ENCODE data around the gene LNX1. TPM values are rescaled to one million over a fixed set of nuclear protein-coding genes. Genes with fewer than 3 reads are reported as not detected.

Gene LNX1
- total and polyA plus RNA-seq, 2 donors (not counting 3 experiments of a cell fraction or from before 2014, with no cell fraction given) = 0.72 to 1.3 TPM

- Histone ChIP-seq H3K4me2 (ENCODE audit: insufficient read depth, low read length) (no peak overlapping the region), H3K27ac (ENCODE audit: insufficient read depth, low read depth, low read length) (no peak overlapping the region), H3K4me1 (ENCODE audit: control insufficient read depth, extremely low read depth, insufficient read depth, low read length) (peaks cover 36% of the 10 kb centered on the region), H3K9me1 (replicated peaks; ENCODE audit: control insufficient read depth, extremely low read depth, insufficient read depth, low read length) (no peaks in the 10 kb centered on the region), H2AFZ (ENCODE audit: low read depth, low read length) (no peak overlapping the region), H3K27me3 (ENCODE audit: control insufficient read depth in 2 of 2, insufficient read depth in 2 of 2, low read length in 2 of 2) (no peaks in the 10 kb centered on the region), H3K36me3 (ENCODE audit: control insufficient read depth in 2 of 2, extremely low read depth in 1 of 2, insufficient read depth in 2 of 2, low read length in 2 of 2) (no peaks in the 10 kb centered on the region), H3K4me3 (replicated peaks in 1 of 3; ENCODE audit: insufficient read depth in 1 of 3, low read depth in 1 of 3, low read length in 3 of 3) (no peak overlapping the region), H3K79me2 (ENCODE audit: control insufficient read depth, insufficient read depth, low read length) (no peaks in the 10 kb centered on the region), H3K9me3 (replicated peaks; ENCODE audit: control insufficient read depth, insufficient read depth, low read length) (no peaks in the 10 kb centered on the region), H3K9ac (replicated peaks; ENCODE audit: extremely low read depth, insufficient read depth, low read length) (no peak overlapping the region), H4K20me1 (replicated peaks; ENCODE audit: control insufficient read depth, extremely low read depth, insufficient read depth, low read length) (no peaks in the 10 kb centered on the region)
- ChIA-PET CTCF (interaction anchor here (0.8 to 1.8 kb wide), 3 partner anchors 16 to 659 kb away, joined by 3 to 5 read pairs (median 5); partner anchors contain the start of gene LNX1), POLR2A (no interaction called here)
- BruUV-seq (replicated peaks) = no TSS peak
- dilution Hi-C loops (cut with MboI; ENCODE audit: extremely low pct_ligation_motif_present, low sequenced_read_pairs) (no loop called here), intact Hi-C loops (cut with micrococcal nuclease) (no loop called here)
- no peak for DNase-seq (ENCODE audit: low read depth, low spot score)
- no peak for TF ChIP-seq POLR2AphosphoS5 (IDR thresholded peaks at IDR 0.05; ENCODE audit: insufficient read depth, low read depth, low read length)
- TF ChIP-seq CTCF (IDR thresholded peaks at IDR 0.05; ENCODE audit: extremely low read depth in 1 of 2, insufficient read depth in 1 of 2, low read depth in 1 of 2, low read length in 2 of 2) = no peak
- TF ChIP-seq MYC (IDR thresholded peaks at IDR 0.05; ENCODE audit: low read depth, low read length) = no peak
- no peak for TF ChIP-seq FOS (IDR thresholded peaks at IDR 0.05; ENCODE audit: borderline replicate concordance, insufficient read depth, low read length)
- no peak for TF ChIP-seq MAX (IDR thresholded peaks at IDR 0.05; ENCODE audit: insufficient read depth, insufficient read length)
- no peak for TF ChIP-seq GATA2 (IDR thresholded peaks at IDR 0.05; ENCODE audit: insufficient read depth, insufficient read length, low read depth, low read length)
- no peak for TF ChIP-seq JUN (IDR thresholded peaks at IDR 0.05; ENCODE audit: borderline replicate concordance, insufficient read depth, insufficient read length, low read depth)
- no peak for TF ChIP-seq POLR2A (IDR thresholded peaks at IDR 0.05; ENCODE audit: low read depth, low read length)
- TF ChIP-seq EZH2 (IDR thresholded peaks at IDR 0.05; ENCODE audit: borderline replicate concordance, low read depth, low read length, severe bottlenecking) = no peak
- no peak for FAIRE-seq
Observed at GRCh38 chr4:53574528-53574927, 16.8 kb downstream of the LNX1 start.

Data from endothelial cell of umbilical vein (primary cell).